ELF-1 (cell line): ENCODE measurements around the gene VEGFB.
A peak's percentile ranks its signal among the peaks of the same experiment; 100 is the strongest.

Source experiments
- DNase-seq: peaks from one replicate; pipeline ENCODE4 v3.0.0-alpha.2; 2016; ENCODE audit warnings: low read depth, low spot score

Gene VEGFB

GRCh38 chr11:64261556-64262080 lies 27.2 kb downstream of the VEGFB start:
- no peak for DNase-seq

GRCh38 chr11:64262271-64263002 lies 28.1 kb downstream of the VEGFB start:
- no peak for DNase-seq

- peak; percentile 76 for DNase-seq
Measured at GRCh38 chr11:64263021-64263946, 28.9 kb downstream of the VEGFB start.

GRCh38 chr11:64263947-64264317 lies 29.5 kb downstream of the VEGFB start:
- DNase-seq, result no peak

- peak; percentile 68 for DNase-seq
Measured at GRCh38 chr11:64264371-64264852, 30.0 kb downstream of the VEGFB start.

GRCh38 chr11:64265176-64266160 lies 31.1 kb downstream of the VEGFB start:
- no peak for DNase-seq

GRCh38 chr11:64266339-64266738 lies 32.0 kb downstream of the VEGFB start:
- no peak for DNase-seq

GRCh38 chr11:64267207-64267945 lies 33.0 kb downstream of the VEGFB start:
- no peak for DNase-seq

GRCh38 chr11:64268025-64268892 lies 33.9 kb downstream of the VEGFB start:
- no peak for DNase-seq

- peak; percentile 87 for DNase-seq
Measured at GRCh38 chr11:64268893-64269539, 34.6 kb downstream of the VEGFB start.

GRCh38 chr11:64269540-64270220 lies 35.3 kb downstream of the VEGFB start:
- DNase-seq, result peak; percentile 100

- DNase-seq, result peak; percentile 71
Measured at GRCh38 chr11:64275031-64275800, 40.8 kb downstream of the VEGFB start.

GRCh38 chr11:64275841-64276240 lies 41.5 kb downstream of the VEGFB start:
- no peak for DNase-seq

GRCh38 chr11:64276653-64277431 lies 42.5 kb downstream of the VEGFB start:
- no peak for DNase-seq

GRCh38 chr11:64278576-64279190 lies 44.3 kb downstream of the VEGFB start:
- no peak for DNase-seq
